Parathyroid adenoma (tissue), 2 donors: Measurements from ENCODE around the gene ST7.

Source experiments
- H2AFZ ChIP-seq: fragments of 300-600 bp; sonication (generic); one replicate; pipeline ENCODE4 v1.7.0; 2017; ENCODE audit warnings: antibody characterized with exemption, mild to moderate bottlenecking
- H3K27ac ChIP-seq: fragments of 300-600 bp; sonication (generic); one replicate; pipeline ENCODE4 v1.7.0; 2017
- H3K27me3 ChIP-seq: fragments of 300-600 bp; sonication (generic); one replicate; pipeline ENCODE4 v1.7.0; 2017; ENCODE audit warnings: low read length; ENCODE audit not compliant: control insufficient read depth, insufficient read depth
- H3K36me3 ChIP-seq: fragments of 300-600 bp; sonication (generic); one replicate; pipeline ENCODE4 v1.7.0; 2017; ENCODE audit warnings: low read length; ENCODE audit not compliant: control insufficient read depth, insufficient read depth
- H3K4me1 ChIP-seq: fragments of 300-600 bp; sonication (generic); one replicate; pipeline ENCODE4 v1.7.0; 2017; ENCODE audit warnings: control low read depth
- H3K4me2 ChIP-seq: fragments of 300-600 bp; sonication (generic); one replicate; pipeline ENCODE4 v1.7.0; 2017; ENCODE audit warnings: low read length
- H3K4me3 ChIP-seq: fragments of 300-600 bp; sonication (generic); one replicate; pipeline ENCODE4 v1.7.0; 2017; ENCODE audit warnings: low read depth, low read length
- H3K79me2 ChIP-seq: fragments of 300-600 bp; sonication (generic); one replicate; pipeline ENCODE4 v1.7.0; 2017; ENCODE audit warnings: control low read depth
- H3K9ac ChIP-seq: fragments of 300-600 bp; sonication (generic); one replicate; pipeline ENCODE4 v1.7.0; 2017; ENCODE audit warnings: mild to moderate bottlenecking
- H3K9me3 ChIP-seq: fragments of 300-600 bp; sonication (generic); one replicate; pipeline ENCODE4 v1.7.0; 2017; ENCODE audit warnings: low read length; ENCODE audit not compliant: control insufficient read depth
- TF ChIP-seq, protein P1 (sequence below): fragments of 300-600 bp; sonication (generic); IDR thresholded peaks from one replicate; pipeline ENCODE4 v1.7.0; 2017; ENCODE audit warnings: antibody characterized with exemption, mild to moderate bottlenecking
- donor health status: primary hyperparathyroidism.

ST7 gene

DNA sequence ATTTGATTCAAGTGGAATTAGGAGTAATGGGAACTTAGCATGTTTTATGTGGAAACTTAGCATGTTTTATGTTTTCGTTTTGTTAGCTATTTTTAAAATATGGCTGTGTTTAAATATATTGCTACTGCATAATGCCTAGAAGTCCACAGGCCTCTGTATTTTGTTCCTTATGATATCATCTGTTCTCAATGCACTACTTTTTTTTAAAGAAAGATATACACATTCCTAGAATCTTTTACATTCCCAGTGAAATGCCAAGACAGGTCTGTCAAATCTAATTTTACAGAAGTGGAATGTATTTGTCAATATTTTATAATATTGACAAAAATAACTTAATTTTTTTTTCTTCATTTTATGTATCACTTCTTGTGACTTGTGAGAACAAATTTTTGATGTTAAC lies 51.6 kb downstream of the ST7 start:
- no peak overlapping the region for H2AFZ ChIP-seq
- H3K4me2 ChIP-seq = no peak overlapping the region
- no peak overlapping the region for H3K27ac ChIP-seq
- H3K9ac ChIP-seq = no peak overlapping the region
- no peaks in the 10 kb centered on the region for H3K27me3 ChIP-seq
- no peak overlapping the region for H3K4me3 ChIP-seq
- TF ChIP-seq, protein P1, sequence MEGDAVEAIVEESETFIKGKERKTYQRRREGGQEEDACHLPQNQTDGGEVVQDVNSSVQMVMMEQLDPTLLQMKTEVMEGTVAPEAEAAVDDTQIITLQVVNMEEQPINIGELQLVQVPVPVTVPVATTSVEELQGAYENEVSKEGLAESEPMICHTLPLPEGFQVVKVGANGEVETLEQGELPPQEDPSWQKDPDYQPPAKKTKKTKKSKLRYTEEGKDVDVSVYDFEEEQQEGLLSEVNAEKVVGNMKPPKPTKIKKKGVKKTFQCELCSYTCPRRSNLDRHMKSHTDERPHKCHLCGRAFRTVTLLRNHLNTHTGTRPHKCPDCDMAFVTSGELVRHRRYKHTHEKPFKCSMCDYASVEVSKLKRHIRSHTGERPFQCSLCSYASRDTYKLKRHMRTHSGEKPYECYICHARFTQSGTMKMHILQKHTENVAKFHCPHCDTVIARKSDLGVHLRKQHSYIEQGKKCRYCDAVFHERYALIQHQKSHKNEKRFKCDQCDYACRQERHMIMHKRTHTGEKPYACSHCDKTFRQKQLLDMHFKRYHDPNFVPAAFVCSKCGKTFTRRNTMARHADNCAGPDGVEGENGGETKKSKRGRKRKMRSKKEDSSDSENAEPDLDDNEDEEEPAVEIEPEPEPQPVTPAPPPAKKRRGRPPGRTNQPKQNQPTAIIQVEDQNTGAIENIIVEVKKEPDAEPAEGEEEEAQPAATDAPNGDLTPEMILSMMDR = no peak
- H3K9me3 ChIP-seq = no peaks in the 10 kb centered on the region
- H3K79me2 ChIP-seq = peaks cover 9% of the 10 kb centered on the region
- no peaks in the 10 kb centered on the region for H3K4me1 ChIP-seq
- no peaks in the 10 kb centered on the region for H3K36me3 ChIP-seq

DNA sequence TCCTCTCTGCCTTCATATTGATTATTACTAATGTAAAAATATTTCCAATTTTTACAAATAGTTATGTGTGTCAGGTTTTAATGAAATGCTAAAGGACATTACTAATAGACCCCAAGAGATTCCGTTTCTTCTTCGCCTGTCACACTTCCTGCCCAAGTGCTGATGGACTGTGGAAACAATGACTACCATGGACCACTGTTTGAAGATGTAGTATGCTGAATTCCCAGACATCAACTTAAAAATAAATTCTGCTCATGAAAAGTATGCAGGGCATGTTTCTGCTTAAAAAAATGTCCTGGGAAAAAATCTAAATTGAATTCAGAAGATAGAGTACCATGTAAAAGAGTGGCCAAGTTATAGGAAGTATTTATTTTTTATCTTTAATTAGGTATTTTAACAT lies 52.1 kb downstream of the ST7 start:
- Histone ChIP-seq H3K4me1 (peaks cover 5% of the 10 kb centered on the region), H3K4me3 (no peak overlapping the region), H3K79me2 (peaks cover 9% of the 10 kb centered on the region), H3K27ac (no peak overlapping the region), H3K27me3 (no peaks in the 10 kb centered on the region), H3K4me2 (no peak overlapping the region), H3K9me3 (no peaks in the 10 kb centered on the region), H3K9ac (no peak overlapping the region), H2AFZ (no peak overlapping the region), H3K36me3 (no peaks in the 10 kb centered on the region)
- TF ChIP-seq, protein P1 = no peak

DNA sequence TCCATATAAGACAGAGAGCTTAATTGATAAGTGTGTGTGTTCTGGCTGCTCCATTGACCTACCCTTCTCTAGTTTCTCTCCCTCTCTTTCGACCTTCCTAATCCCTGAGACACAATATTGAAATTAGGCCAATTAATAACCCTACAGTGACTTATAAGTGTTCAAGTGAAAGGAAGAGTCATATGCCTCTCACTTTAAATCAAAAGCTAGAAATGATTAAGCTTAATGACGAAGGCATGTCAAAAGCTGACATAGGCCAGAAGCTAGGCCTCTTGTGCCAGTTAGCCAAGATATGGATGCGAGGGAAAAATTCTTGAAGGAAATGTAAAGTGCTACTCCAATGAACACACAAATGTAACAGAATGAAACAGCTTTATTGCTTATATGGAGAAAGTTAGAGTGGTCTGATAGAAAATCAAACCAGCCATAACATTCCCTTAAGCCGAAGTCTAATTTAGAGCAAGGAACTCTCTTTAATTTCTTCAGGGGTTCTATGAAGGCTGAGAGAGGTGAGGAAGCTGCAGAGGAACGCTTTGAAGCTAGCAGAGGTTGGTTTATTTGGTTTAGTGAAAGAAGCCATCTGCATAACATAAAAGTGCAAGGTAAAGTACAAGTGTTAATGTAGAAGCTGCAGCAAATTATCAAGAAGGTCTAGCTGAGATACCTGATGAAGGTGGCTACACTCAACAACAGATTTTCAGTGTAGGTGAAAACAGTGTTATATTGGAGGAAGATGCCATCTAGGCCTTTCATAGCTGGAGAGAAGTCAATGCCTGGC lies 53.8 kb downstream of the ST7 start:
- Histone ChIP-seq H2AFZ (no peak overlapping the region), H3K4me3 (no peak overlapping the region), H3K9me3 (no peaks in the 10 kb centered on the region), H3K4me1 (peaks cover 6% of the 10 kb centered on the region), H3K79me2 (peaks cover 9% of the 10 kb centered on the region), H3K9ac (no peak overlapping the region), H3K36me3 (no peaks in the 10 kb centered on the region), H3K27ac (no peak overlapping the region), H3K27me3 (no peaks in the 10 kb centered on the region), H3K4me2 (no peak overlapping the region)
- TF ChIP-seq, protein P1 = no peak

DNA sequence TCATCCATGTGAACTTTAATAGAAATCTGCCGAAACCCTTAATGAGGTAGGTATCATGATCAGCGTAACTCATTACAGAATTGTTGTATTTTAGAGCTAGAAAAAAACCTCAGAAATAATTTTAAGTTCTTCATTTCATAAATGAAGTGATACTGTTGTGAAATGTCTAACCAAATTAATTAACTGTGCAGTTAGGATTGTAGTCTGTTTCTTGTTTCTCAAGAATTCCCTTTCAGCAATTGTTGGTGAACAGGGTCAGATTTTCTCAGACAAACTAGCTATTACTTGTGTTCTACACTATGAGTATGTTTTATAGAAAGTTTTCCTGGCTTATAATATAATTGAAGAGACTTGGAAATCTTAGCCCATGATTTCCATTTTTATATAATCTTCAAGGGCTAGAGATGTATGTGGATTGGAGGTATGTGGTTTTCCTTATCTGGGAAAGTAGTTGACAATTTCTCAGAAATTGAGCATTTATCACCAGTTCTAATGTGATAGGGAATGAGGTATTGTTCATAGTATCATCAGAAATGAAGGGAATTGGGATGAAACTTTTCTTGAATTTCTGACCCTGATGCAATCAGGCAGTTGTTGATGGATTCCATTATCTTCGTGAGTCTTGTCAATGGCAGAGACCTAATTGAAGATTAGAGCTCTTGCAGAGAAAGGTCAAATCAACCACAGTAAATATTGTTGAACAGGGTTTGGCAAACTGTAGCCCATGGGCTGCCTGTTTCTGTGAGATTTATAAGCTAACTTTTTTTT lies 55.0 kb downstream of the ST7 start:
- H3K4me1 ChIP-seq = peaks cover 6% of the 10 kb centered on the region
- no peaks in the 10 kb centered on the region for H3K27me3 ChIP-seq
- H3K79me2 ChIP-seq = peaks cover 4% of the 10 kb centered on the region
- no peak overlapping the region for H3K9ac ChIP-seq
- TF ChIP-seq, protein P1 = no peak
- no peak overlapping the region for H3K4me2 ChIP-seq
- no peaks in the 10 kb centered on the region for H3K36me3 ChIP-seq
- no peaks in the 10 kb centered on the region for H3K9me3 ChIP-seq
- no peak overlapping the region for H2AFZ ChIP-seq
- no peak overlapping the region for H3K4me3 ChIP-seq
- H3K27ac ChIP-seq = no peak overlapping the region
